Loucy (cell line): Measurements from ENCODE around the gene KLF13.

ENCODE experiments used
- H2AFZ ChIP-seq: fragments of 200-600 bp; sonication (generic); 2 replicates; pipeline ENCODE4 v1.6.0; 2016; ENCODE audit warnings: antibody characterized with exemption, mild to moderate bottlenecking, low read length, moderate library complexity
- H3F3A ChIP-seq: fragments of 200-600 bp; 2 replicates; pipeline ENCODE4 v1.6.0; 2016; ENCODE audit warnings: antibody characterized with exemption, low read depth, mild to moderate bottlenecking
- H3K27me3 ChIP-seq: fragments of 200-600 bp; sonication (generic); 2 replicates; pipeline ENCODE4 v1.6.1; 2014; ENCODE audit warnings: low read length, mild to moderate bottlenecking; ENCODE audit not compliant: insufficient read depth, poor library complexity, severe bottlenecking
- H3K36me3 ChIP-seq: fragments of 200-600 bp; sonication (generic); 2 replicates; pipeline ENCODE4 v1.6.1; 2016; ENCODE audit warnings: low read length; ENCODE audit not compliant: insufficient read depth
- H3K4me1 ChIP-seq: fragments of 200-600 bp; sonication (generic); 2 replicates; pipeline ENCODE4 v1.5.1; 2014; ENCODE audit warnings: low read length, mild to moderate bottlenecking; ENCODE audit not compliant: insufficient read depth, poor library complexity, severe bottlenecking
- H3K4me2 ChIP-seq: fragments of 200-600 bp; sonication (generic); 2 replicates; pipeline ENCODE4 v1.6.0; 2014; ENCODE audit warnings: antibody characterized with exemption, low read length, low read depth, mild to moderate bottlenecking; ENCODE audit not compliant: poor library complexity, severe bottlenecking
- H3K4me3 ChIP-seq: fragments of 200-600 bp; sonication (generic); 2 replicates; pipeline ENCODE4 v1.5.1; 2014; ENCODE audit warnings: low read length, mild to moderate bottlenecking, mixed read lengths; ENCODE audit not compliant: poor library complexity, severe bottlenecking
- H3K79me2 ChIP-seq: fragments of 200-600 bp; sonication (generic); 2 replicates; pipeline ENCODE4 v1.6.1; 2014; ENCODE audit warnings: low read length; ENCODE audit not compliant: insufficient read depth
- H3K9ac ChIP-seq: fragments of 200-600 bp; sonication (generic); 2 replicates; pipeline ENCODE4 v1.6.0; 2014; ENCODE audit warnings: mild to moderate bottlenecking, low read depth, low read length, moderate library complexity; ENCODE audit not compliant: poor library complexity, severe bottlenecking
- H3K9me2 ChIP-seq: fragments of 200-600 bp; sonication (generic); replicated peaks from 2 replicates; pipeline ENCODE4 v1.6.1; 2016; ENCODE audit warnings: low read depth, low read length, mixed read lengths
- H3K9me3 ChIP-seq: fragments of 200-600 bp; sonication (generic); 2 replicates; pipeline ENCODE4 v1.6.1; 2014; ENCODE audit warnings: mild to moderate bottlenecking, antibody characterized with exemption, low read length, low read depth; ENCODE audit not compliant: insufficient read depth
- H4K20me1 ChIP-seq: fragments of 200-600 bp; sonication (generic); 2 replicates; pipeline ENCODE4 v1.6.0; 2014; ENCODE audit warnings: antibody characterized with exemption, low read length, mild to moderate bottlenecking; ENCODE audit not compliant: insufficient read depth, poor library complexity, severe bottlenecking
- EZH2phosphoT487 ChIP-seq: fragments of 200-600 bp; IDR thresholded peaks from 2 replicates; pipeline ENCODE4 v1.6.1; 2018; ENCODE audit warnings: antibody characterized with exemption, mild to moderate bottlenecking, moderate library complexity, borderline replicate concordance
- TF ChIP-seq, protein P1 (sequence below): fragments of 200-600 bp; sonication (generic); conservative IDR thresholded peaks from 2 replicates; pipeline ENCODE4 v1.5.1; 2014; ENCODE audit warnings: mild to moderate bottlenecking, antibody characterized with exemption, low read length

The KLF13 gene

DNA sequence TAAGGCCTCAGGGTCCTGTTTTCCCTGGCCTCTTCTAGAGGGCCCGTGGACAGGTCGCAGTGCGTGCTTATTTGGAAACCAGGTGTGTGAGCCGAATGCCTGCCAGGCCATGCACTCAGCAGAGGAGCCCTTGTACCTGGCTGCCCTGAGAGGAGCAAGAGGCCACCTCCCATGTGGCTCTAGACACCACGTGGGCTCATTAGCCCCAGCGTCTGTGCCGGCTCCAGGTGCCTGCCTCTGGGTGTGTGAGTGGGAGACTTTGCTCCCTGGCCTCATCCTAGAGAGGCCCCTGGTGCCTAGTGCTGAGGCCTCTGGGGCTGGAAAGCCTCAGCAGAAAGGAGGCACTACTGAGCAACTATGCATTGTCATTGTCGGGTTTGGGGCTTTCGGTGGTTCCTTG is 50.4 kb downstream of the KLF13 start:
- H3K79me2 ChIP-seq, result peaks cover 13% of the 10 kb centered on the region; the same call in 1 of the 2 replicates
- no peak overlapping the region for H3K9ac ChIP-seq
- H3K9me3 ChIP-seq, result no peaks in the 10 kb centered on the region
- TF ChIP-seq, protein P1, sequence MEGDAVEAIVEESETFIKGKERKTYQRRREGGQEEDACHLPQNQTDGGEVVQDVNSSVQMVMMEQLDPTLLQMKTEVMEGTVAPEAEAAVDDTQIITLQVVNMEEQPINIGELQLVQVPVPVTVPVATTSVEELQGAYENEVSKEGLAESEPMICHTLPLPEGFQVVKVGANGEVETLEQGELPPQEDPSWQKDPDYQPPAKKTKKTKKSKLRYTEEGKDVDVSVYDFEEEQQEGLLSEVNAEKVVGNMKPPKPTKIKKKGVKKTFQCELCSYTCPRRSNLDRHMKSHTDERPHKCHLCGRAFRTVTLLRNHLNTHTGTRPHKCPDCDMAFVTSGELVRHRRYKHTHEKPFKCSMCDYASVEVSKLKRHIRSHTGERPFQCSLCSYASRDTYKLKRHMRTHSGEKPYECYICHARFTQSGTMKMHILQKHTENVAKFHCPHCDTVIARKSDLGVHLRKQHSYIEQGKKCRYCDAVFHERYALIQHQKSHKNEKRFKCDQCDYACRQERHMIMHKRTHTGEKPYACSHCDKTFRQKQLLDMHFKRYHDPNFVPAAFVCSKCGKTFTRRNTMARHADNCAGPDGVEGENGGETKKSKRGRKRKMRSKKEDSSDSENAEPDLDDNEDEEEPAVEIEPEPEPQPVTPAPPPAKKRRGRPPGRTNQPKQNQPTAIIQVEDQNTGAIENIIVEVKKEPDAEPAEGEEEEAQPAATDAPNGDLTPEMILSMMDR, result no peak
- no peak for TF ChIP-seq EZH2phosphoT487
- no peak overlapping the region for H3K4me2 ChIP-seq
- H3K27me3 ChIP-seq, result no peaks in the 10 kb centered on the region
- peaks cover 80% of the 10 kb centered on the region; the same call in 1 of the 2 replicates for H3K36me3 ChIP-seq
- H3K4me1 ChIP-seq, result no peaks in the 10 kb centered on the region
- no peaks in the 10 kb centered on the region for H4K20me1 ChIP-seq
- no peaks in the 10 kb centered on the region for H3K9me2 ChIP-seq
- H3F3A ChIP-seq, result no peaks in the 10 kb centered on the region
- H3K4me3 ChIP-seq, result no peak overlapping the region
- no peak overlapping the region for H2AFZ ChIP-seq

DNA sequence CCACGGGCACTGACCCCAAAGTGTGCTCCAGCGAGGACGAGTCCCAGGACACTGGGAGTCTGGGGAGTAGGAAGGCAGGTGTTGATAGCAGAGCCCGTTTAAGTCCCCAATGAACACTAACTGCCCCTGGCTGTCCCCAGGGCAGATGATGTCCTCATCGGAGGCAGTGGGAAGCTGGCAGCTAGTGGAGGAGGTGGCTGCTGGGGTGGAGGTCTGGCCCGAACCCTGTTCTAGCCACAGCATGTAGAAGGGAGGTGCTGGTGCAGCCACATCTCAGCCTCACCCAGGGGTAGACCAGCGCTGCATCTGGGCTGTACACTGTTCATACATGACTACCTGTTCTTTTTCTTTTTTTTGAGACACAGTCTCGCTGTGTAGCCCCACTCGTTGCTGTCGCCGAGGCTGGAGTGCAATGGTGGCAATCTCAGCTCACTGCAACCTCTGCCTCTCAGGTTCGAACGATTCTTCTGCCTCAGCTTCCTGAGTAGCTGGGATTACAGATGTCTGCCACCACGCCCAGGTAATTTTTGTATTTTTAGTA is 51.8 kb downstream of the KLF13 start:
- H3K27me3 ChIP-seq, result no peaks in the 10 kb centered on the region
- no peak overlapping the region for H3K4me2 ChIP-seq

DNA sequence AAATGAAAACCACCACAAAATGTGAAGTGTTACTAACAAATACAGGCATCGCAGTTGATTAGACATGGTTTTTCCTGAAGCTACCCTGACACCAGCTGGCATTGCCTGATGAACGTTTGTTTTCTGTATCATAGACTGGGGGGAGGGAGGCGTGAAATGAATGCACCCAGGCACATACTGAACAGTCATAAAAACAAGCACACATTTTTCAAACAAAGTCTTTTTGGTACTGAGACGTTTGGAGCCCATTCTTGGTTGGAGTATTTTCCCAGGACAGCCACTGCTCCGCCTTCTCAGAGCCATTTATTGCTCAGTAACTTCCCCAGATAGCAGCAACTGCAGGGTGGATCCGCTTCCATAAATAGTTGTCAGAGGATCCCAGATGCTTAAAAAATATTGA is 52.4 kb downstream of the KLF13 start:
- peaks cover 4% of the 10 kb centered on the region; the same call in 1 of the 2 replicates for H3K79me2 ChIP-seq
- H3K9me2 ChIP-seq, result no peaks in the 10 kb centered on the region
- TF ChIP-seq EZH2phosphoT487, result no peak
- TF ChIP-seq, protein P1, result no peak
- no peaks in the 10 kb centered on the region for H4K20me1 ChIP-seq
- no peak overlapping the region for H3K4me2 ChIP-seq
- H3F3A ChIP-seq, result no peaks in the 10 kb centered on the region
- no peak overlapping the region for H2AFZ ChIP-seq
- no peaks in the 10 kb centered on the region for H3K4me1 ChIP-seq
- no peak overlapping the region for H3K9ac ChIP-seq
- peaks cover 61% of the 10 kb centered on the region; the same call in 1 of the 2 replicates for H3K36me3 ChIP-seq
- no peaks in the 10 kb centered on the region for H3K27me3 ChIP-seq
- H3K9me3 ChIP-seq, result no peaks in the 10 kb centered on the region
- H3K4me3 ChIP-seq, result no peak overlapping the region

More for the DNA sequence above, 51.8 kb downstream of the KLF13 start:
- TF ChIP-seq, protein P1, result no peak
- TF ChIP-seq EZH2phosphoT487, result no peak
- no peaks in the 10 kb centered on the region for H3F3A ChIP-seq
- no peak overlapping the region for H2AFZ ChIP-seq
- no peaks in the 10 kb centered on the region for H3K9me3 ChIP-seq
- no peaks in the 10 kb centered on the region for H3K4me1 ChIP-seq
- no peak overlapping the region for H3K4me3 ChIP-seq
- H4K20me1 ChIP-seq, result no peaks in the 10 kb centered on the region
- H3K9ac ChIP-seq, result no peak overlapping the region
- no peaks in the 10 kb centered on the region for H3K9me2 ChIP-seq
- peaks cover 67% of the 10 kb centered on the region; the same call in 1 of the 2 replicates for H3K36me3 ChIP-seq
- peaks cover 9% of the 10 kb centered on the region; the same call in 1 of the 2 replicates for H3K79me2 ChIP-seq
